T-helper 9 cell (primary cell): ENCODE data around the gene FRY.
"Not testable (repeated sequence)": the region's sequence is repeated elsewhere in the genome, so short reads cannot be mapped to it uniquely, and the experiment has no call there.

Source experiments
- DNase-seq: peaks from one replicate; pipeline ENCODE4 v3.0.0-alpha.2; 2020

The FRY gene

DNA sequence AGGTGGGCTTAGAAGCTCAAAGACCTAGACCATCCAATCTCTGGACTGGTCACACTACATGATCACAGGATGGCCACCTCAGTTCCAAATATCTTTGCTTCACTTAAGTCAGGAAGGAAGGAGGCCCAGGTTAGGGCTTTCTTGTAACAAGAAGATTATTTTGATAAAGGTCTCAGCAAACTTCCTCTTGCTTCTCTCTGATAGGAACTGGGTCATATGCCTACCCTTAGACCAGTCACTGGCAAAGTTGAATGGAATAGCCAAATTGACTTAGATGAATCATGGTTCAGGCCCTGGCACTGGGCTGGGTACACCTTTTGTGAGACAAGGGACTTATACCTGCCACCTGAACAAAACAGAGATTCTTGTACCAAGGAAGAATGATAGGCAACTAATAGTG lies 11.0 kb downstream of the FRY start:
- no peak for DNase-seq

DNA sequence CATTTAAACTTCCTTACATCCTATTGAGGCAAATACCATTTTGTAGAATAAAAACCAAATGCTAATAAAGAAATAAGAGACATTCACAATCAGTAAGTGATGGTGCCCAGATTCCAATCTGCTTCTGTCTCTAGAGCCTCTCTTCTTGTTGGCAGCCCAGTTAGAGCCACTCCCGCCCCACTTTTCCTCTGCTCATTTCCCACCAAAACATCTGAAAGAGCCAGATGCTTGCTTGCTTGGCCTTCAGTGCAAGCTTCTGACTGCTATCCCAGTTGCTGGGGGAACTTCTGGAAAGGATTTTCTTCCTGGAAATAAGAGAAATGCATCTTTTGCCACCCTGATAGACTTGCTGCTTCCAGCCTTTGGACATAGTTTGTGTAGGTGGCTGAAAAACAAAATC lies 12.9 kb downstream of the FRY start:
- no peak for DNase-seq

DNA sequence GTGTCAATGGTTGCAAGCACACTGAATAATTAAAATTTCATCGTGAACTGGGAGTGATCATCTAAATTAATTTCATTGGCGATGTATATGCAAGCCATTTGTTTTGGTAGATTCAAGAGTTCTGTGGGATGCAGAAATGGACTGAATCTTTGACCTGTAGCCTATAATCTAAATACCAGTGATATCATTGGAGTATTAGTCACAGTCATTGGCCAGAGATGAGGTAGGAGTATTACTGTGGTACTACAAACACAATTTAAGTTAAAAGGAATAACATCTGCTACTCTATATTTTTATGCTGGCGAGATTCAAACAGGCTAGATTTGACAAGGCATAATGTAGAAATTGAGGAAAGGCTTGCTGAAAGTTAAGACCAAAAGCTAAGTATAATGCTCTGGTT lies 14.0 kb downstream of the FRY start:
- DNase-seq = no peak

DNA sequence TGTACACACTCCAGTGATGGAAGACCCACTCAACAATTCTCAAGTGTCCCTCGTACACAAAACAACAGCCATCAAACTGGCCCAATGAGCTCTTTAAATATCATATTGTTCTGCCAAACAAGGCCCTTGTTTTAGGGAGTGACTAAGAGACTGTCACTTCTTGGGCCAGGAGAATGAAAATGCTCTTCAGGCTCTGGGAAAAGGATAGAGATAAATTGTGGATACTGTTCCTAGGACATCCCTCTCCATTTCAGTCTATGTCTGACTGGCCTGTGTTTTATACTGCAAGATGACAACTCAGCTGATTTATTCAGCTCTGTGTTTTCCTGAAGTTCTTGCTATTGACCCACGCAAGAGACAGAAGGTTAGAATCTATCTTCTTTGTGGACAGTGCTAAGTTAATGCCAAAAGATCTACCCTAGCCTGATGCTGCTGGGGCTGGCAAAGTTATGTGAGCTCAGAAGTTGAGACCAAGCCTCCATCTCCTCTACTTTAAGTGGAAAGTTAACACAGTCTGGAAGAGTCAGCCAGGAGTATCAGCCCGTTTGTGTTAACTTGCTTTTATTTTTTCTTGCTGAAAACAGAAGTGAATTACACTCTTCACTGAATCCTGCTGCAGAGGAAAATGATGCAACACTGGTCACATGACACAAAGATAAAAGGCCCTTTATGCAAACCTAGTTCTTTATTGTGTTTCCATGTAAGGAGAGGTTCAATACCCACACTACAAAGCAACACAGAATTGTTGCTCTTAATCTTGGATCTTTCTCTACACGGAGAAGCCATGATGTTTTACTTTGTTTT lies 14.6 kb downstream of the FRY start:
- no peak for DNase-seq

DNA sequence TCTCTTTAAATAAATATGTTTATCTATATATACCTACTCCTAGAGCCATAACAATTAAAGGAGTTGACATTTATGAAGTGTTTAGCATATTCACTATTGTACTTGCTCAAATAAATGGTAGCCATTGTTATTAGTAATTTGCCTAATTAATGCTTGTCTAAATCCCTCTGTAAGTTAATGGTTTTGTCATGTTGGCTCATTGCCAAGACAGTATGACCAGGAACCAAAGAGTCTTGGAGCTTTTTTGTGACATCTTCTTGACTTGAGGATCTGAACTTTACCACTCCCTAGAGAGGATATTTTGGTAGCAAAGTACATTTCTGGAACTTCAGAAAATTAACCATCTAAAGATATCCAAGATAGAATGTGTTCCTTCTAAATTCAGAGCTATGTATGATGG lies 15.5 kb downstream of the FRY start:
- no peak for DNase-seq

DNA sequence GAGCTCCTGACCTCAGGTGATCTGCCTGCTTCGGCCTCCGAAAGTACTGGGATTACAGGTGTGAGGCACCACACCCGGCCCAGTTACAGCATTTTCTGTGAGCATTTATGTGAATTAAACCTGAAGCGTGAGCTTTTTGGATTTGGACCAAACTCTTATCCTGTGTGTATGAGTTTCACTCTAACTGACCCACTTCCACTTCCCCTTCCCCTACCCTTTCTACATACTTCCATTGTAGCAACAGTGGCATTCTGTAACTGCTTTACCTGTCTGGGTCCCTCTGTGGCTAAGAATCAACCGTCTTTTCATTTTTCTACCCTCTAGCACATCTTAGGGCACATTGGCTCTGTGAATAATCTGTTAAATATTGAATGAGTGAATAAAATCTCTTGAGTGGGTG lies 16.2 kb downstream of the FRY start:
- no peak for DNase-seq

DNA sequence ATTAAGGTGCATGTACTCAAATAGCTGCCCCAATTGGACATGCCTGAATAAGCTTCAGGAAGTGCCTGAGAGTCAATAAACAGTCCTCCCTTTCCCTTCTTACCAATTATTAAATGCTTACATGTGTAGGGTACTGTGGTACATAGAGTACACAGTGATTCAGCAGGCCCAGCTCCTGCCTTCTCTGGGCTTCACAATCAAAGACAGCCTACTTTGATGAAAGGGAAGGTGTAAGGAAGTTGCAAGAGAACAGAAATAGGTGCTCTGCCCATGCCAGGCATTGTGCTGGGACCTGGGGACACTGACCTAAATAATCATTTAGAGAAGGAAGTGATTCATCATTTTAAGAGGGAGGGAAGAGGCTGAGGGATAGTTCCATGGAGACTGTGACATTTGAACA lies 17.2 kb downstream of the FRY start:
- DNase-seq = no peak

DNA sequence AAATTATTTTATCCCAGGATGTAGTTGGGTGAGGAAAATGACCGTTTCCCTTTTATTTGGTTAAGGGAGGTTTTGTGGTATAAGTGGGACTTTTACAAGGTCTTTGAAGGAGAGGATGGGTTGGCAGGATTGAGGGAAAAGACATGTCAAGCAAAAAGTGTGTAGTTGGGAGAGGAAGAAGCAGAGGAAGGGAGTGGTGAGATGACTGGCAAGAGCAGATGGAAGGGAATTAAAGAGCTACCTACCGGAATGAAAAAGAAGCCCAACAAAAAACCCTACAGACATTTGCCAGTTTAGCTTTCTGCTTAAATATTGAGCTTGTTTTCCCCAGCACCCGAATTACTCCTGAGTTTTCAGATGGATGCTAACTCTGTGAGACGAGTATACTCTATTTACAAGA lies 19.6 kb downstream of the FRY start:
- DNase-seq = no peak

DNA sequence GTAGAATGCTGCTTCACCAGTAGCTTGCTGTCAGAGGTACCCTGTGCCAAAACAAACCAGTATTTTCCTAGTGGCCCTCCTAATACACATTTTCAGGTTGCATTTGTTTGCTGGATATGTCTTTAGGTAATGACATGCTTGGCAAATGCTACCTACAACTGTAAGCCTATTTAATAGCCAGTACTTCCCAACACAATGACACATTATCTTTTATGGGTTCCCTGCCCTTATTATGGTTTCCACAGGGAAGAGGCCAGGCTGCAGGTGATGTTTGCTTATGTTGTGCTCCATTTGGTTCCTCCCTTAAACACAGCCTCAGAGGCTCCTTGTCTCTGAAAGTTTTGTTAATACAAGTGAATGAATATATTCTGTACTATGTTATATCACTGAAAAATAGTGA lies 24.7 kb downstream of the FRY start:
- no peak for DNase-seq

GRCh38 chr13:32057325-32057724 lies 25.8 kb downstream of the FRY start:
- DNase-seq = not testable (repeated sequence)

- no peak for DNase-seq
Observed at GRCh38 chr13:32059511-32059984, 28.0 kb downstream of the FRY start.

GRCh38 chr13:32060401-32060878 lies 28.9 kb downstream of the FRY start:
- no peak for DNase-seq

GRCh38 chr13:32063619-32064233 lies 32.2 kb downstream of the FRY start:
- no peak for DNase-seq

DNA sequence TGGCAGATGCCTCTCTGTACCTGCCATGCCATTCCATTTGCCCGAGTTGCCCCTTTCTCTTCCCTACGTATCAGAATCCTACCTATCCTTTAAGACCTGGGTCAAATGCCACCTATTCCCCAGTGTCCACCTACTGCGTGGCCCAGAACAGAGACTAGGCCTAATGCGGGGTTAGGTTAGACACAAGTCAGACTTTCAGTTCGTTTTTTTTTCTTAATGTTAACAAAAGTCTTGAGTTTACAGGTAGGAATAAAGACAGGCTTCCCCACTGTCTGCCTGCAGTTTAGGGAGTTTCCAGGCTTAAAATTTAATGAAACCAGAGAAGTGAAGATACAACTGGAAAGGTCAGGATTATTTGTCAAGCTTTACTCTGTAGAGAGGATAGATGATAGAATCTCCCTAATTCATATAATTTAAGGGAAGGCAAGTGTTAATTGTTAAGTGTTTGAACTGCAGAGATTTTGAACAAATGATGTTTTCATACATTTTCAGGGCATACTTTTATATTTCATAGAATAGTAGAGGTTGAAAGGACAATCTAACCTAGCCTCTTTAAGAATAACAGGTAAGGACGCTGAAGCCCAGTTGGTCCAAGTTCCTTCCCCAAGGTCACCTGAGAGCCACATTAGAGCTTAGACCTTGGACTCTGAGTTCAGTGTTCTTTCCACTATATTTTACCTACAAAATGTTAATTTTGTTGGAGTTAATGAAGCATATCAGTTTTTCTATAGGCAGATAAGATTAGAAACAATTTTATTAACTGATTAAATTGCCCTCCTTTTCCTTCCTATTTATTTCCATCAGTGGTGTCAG lies 35.8 kb downstream of the FRY start:
- no peak for DNase-seq

DNA sequence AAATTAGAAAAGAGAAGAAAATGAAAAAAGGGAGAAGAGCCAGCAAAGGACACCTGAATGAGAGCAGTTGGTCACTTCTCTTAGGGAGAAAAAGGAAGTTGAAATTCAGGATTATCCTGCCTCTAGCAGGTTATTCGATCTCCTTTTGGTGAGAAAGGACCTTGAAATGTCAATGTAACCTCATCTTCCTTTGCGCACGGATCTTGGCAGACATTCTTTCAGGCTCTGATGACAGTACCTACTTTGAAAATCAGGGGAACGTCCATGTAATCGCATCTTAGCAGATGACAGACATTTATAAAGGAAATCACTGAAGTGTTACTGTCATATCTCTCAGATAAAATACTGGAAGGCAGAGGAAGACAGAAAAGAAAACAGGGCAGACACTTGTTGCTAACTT lies 36.7 kb downstream of the FRY start:
- DNase-seq = no peak

GRCh38 chr13:32073180-32073864 lies 41.7 kb downstream of the FRY start:
- DNase-seq = no peak

GRCh38 chr13:32075170-32075851 lies 43.7 kb downstream of the FRY start:
- no peak for DNase-seq

- no peak for DNase-seq
Observed at GRCh38 chr13:32079587-32079986, 48.0 kb downstream of the FRY start.

DNA sequence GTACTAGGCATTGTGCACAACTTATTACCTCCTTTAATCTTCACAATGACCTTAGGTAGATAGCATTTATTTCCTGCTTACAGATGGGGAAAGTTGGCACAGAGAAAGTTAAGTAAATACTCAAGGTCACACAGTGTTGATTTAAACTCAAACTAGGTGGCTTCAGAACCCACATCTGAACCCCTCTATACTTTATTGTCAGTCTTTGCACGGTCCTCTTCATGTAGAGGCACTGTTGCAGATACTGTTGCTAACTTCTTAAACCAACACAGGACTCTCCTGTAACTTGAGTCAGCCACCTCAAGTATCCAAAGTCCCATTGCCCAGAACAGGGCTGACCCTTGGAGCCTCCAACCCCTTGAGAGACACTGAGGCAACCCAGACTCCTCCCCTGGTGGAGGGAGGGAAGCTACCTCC lies 48.8 kb downstream of the FRY start:
- DNase-seq = no peak

- no peak for DNase-seq
Observed at GRCh38 chr13:32081591-32081990, 50.0 kb downstream of the FRY start.

DNA sequence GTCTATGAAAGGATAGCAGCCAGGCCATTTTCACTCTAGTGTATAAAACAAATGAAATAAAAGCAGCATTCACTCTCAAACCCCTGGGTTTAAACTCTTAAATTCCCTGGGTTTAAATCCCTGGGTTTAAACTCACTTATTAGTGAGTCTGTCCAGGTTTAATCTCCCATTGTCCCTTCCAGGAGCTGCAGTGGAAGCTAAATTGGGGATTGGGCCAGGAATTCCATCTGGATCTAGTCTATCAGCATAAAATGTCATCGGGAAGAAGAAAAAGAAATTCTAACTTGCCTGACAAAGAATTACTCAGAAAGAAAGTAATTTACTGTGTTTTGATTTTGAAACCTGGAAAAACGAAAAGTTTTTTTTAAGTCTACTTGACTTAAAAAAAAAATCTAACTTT lies 54.8 kb downstream of the FRY start:
- DNase-seq = no peak

- DNase-seq = no peak
Observed at GRCh38 chr13:32086791-32087441, 55.3 kb downstream of the FRY start.
